Kidney (tissue), 14 donors: ENCODE measurements around the gene MMP15. TPM values are rescaled to one million over a fixed set of nuclear protein-coding genes. Genes with fewer than 3 reads are reported as not detected.

Experiments
- DNase-seq, 5 donors: peaks; one replicate each; pipeline ENCODE4 v3.0.0-alpha.2; 2013 to 2020
- FAIRE-seq: peaks from 2 replicates; lab custom pipeline; 2012; peaks lifted over from hg19 to GRCh38; lab: Jason Lieb, UNC
- H3K27ac ChIP-seq, 2 donors: one replicate each; pipeline ENCODE4 v1.7.0; 2013; ENCODE audit warnings: low read depth in 2 of 2, low read length in 2 of 2, inconsistent platforms in 1 of 2
- H3K27me3 ChIP-seq: one replicate; pipeline ENCODE4 v1.7.1; 2013; ENCODE audit warnings: low read length, inconsistent platforms; ENCODE audit not compliant: control insufficient read depth, insufficient read depth
- H3K36me3 ChIP-seq, 3 donors: one replicate each; pipeline versions ENCODE4 v1.7.0 to v1.7.1; 2013; ENCODE audit warnings: low read length in 3 of 3, control low read depth in 1 of 3, inconsistent platforms in 1 of 3; ENCODE audit not compliant: insufficient read depth in 3 of 3, control insufficient read depth in 2 of 3
- H3K4me1 ChIP-seq, 3 donors: one replicate each; pipeline versions ENCODE4 v1.7.0 to v1.7.1; 2013; ENCODE audit warnings: low read length in 3 of 3, inconsistent platforms in 1 of 3, low read depth in 1 of 3; ENCODE audit not compliant: control insufficient read depth in 2 of 3, insufficient read depth in 2 of 3
- H3K4me3 ChIP-seq, 3 donors: one replicate each; pipeline versions ENCODE4 v1.7.0 to v1.8.1; 2013; ENCODE audit warnings: low read length in 3 of 3, control low read depth in 1 of 3, inconsistent platforms in 1 of 3
- H3K9ac ChIP-seq, 3 donors: one replicate each; pipeline versions ENCODE4 v1.7.0 to v1.7.1; 2013; ENCODE audit warnings: low read length in 3 of 3, control low read depth in 1 of 3, inconsistent platforms in 1 of 3
- H3K9me3 ChIP-seq, 3 donors: one replicate each; pipeline versions ENCODE4 v1.7.0 to v1.7.1; 2013; ENCODE audit warnings: low read length in 3 of 3, control low read depth in 1 of 3, inconsistent platforms in 1 of 3; ENCODE audit not compliant: control insufficient read depth in 2 of 3, insufficient read depth in 1 of 3
- intact Hi-C: fragments of 100-400 bp; cut with DNase I; formaldehyde crosslinking; loops from one replicate; pipeline ENCODE4 v1.11.1; 2022
- polyA plus RNA-seq: library from polyadenylated mRNA; stranded (reverse); fragments of 350-450 nt; fragmentation: Illumina TruSeq; extraction: RNeasy Lipid Tissue Mini Kit (QIAGEN cat#74804); gene quantifications from one replicate; pipeline ENCODE4 v1.2.3, GENCODE V29; 2014; ENCODE audit warnings: low read depth, low replicate concordance; ENCODE audit not compliant: insufficient read depth
- total RNA-seq: library from RNA; stranded (reverse); fragmentation: NEBNext Ultra II Directional; extraction: Animal tissue kit (Norgen Biotek cat#: 25700); gene quantifications from one replicate; pipeline ENCODE4 v1.2.1, GENCODE V29; 2021
- TF ChIP-seq, protein P1 (sequence below): IDR thresholded peaks from 3 replicates; pipeline ENCODE4 v1.5.1; 2012; ENCODE audit warnings: mild to moderate bottlenecking, moderate library complexity, borderline replicate concordance; ENCODE audit not compliant: insufficient read depth; ENCODE audit errors: extremely low read depth
- donor health status: control.
- donor health status: control.
- donor health status: control.
- donor health status: control.
- donor health status: control.
- donor health status: DM: yes; HTN: yes; CAD: no.
- donor health status: Normal renal cell carcinoma (clear cell type).

MMP15 gene
- total and polyA plus RNA-seq, 2 donors from 2014 or later: 19.1 to 31.4 TPM

DNA sequence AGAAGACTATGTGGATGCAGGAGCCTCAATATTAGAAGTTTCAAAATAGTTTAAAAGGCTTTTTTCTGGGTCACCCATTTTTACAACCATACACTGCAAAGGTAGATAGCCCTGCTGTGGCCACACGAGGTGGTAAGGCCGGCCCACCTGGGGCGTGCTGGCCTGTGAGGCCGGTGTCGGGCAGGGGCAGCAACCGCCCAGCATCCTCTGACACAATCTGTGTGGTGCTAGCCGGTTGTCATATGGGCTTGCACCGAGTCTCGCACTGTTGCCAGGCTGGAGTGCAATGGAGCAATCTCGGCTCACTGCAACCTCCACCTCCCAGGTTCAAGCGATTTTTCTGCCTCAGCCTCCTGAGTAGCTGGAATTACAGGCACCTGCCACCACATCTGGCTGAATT lies 59.6 kb downstream of the MMP15 start:
- Histone ChIP-seq H3K4me1 (no peaks in the 10 kb centered on the region), H3K9ac (no peak overlapping the region), H3K27me3 (no peaks in the 10 kb centered on the region), H3K4me3 (no peak overlapping the region), H3K9me3 (no peaks in the 10 kb centered on the region), H3K36me3 (no peaks in the 10 kb centered on the region), H3K27ac (no peak overlapping the region)
- DNase-seq (no peak), FAIRE-seq (no peak)
- TF ChIP-seq, protein P1, sequence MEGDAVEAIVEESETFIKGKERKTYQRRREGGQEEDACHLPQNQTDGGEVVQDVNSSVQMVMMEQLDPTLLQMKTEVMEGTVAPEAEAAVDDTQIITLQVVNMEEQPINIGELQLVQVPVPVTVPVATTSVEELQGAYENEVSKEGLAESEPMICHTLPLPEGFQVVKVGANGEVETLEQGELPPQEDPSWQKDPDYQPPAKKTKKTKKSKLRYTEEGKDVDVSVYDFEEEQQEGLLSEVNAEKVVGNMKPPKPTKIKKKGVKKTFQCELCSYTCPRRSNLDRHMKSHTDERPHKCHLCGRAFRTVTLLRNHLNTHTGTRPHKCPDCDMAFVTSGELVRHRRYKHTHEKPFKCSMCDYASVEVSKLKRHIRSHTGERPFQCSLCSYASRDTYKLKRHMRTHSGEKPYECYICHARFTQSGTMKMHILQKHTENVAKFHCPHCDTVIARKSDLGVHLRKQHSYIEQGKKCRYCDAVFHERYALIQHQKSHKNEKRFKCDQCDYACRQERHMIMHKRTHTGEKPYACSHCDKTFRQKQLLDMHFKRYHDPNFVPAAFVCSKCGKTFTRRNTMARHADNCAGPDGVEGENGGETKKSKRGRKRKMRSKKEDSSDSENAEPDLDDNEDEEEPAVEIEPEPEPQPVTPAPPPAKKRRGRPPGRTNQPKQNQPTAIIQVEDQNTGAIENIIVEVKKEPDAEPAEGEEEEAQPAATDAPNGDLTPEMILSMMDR: no peak
- intact Hi-C loops: no loop called here

DNA sequence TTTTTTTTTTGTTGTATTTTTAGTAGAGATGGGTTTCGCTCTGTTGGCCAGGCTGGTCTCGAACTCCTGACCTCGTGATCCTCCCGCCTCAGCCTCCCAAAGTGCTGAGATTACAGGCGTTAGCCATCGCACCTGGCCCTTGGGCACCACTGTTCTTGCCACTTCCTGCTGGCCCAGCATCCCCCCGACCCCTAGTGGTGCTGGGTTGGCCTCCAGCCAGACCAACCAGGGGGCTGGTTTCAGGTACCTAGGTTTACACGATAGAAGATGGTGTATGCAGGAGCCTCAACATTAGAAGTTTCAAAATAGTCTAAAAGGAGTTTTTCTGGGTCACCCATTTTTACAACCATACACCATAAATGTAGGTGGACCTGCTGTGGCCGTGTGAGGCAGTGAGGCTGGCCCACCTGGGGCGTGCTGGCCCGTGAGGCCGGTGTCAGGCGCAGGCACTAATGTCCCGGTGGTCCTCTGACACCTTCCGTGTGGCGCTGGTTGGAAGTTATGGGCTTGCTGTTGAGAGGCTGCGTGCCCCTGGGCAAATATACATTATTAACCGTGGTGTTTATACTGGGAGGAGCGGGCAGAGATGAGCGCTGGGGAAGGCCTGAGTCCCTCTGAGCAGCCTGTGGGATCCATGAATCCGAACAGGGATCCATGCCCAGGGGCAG lies 60.2 kb downstream of the MMP15 start:
- TF ChIP-seq, protein P1: no peak
- no peak overlapping the region for H3K4me3 ChIP-seq
- intact Hi-C loops: no loop called here
- no peaks in the 10 kb centered on the region for H3K36me3 ChIP-seq
- no peaks in the 10 kb centered on the region for H3K27me3 ChIP-seq
- DNase-seq: peak in 1 of 5 donors; percentile 41
- H3K9ac ChIP-seq: no peak overlapping the region
- FAIRE-seq: no peak
- H3K27ac ChIP-seq: no peak overlapping the region
- H3K9me3 ChIP-seq: no peaks in the 10 kb centered on the region
- H3K4me1 ChIP-seq: no peaks in the 10 kb centered on the region

DNA sequence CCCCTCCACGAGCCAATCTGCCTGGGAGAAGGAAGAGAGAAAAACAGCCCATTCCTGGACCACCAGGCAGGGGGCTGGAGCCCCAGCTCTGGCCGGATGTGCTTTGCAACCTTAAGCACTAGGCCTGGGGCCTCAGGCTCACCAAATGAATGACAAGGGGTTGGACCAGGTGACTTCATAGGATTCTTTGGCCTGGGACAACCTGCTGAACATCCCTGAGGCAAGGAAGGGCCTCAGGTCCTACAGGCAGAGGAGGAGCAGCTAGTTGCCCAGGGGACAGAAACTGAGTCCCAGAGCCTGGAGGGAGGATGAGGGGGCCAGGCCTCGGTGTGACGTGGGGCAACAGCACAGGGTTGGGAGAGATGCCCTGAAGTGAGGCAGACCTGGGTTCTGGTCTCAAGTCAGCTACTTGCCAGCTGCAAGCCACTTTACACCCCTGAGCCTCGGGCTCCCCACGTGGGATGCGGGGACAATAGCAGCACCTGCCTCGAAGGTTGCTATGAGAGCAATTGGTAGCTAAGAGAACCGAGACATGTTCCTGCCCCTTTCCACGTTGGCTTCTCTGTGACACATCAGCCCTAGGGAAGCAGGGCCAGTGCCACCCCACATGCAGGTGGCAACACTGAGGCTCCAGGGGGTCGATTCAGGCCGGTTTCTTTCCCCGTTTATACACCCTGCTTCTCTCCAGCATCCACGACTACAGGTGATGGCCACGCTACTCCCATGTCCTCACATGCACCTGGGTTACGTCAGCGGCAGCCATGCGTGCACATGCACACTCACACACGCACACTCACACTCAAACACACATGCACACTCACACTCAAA lies 61.0 kb downstream of the MMP15 start:
- Histone ChIP-seq H3K4me3 (no peak overlapping the region), H3K9me3 (no peaks in the 10 kb centered on the region), H3K27ac (no peak overlapping the region), H3K36me3 (no peaks in the 10 kb centered on the region), H3K4me1 (no peaks in the 10 kb centered on the region), H3K9ac (no peak overlapping the region), H3K27me3 (no peaks in the 10 kb centered on the region)
- intact Hi-C loops: no loop called here
- FAIRE-seq (no peak), DNase-seq (peak in 1 of 5 donors; percentile 47)
- TF ChIP-seq, protein P1: no peak
